ENCODE measurements around the gene AK9.

DNA sequence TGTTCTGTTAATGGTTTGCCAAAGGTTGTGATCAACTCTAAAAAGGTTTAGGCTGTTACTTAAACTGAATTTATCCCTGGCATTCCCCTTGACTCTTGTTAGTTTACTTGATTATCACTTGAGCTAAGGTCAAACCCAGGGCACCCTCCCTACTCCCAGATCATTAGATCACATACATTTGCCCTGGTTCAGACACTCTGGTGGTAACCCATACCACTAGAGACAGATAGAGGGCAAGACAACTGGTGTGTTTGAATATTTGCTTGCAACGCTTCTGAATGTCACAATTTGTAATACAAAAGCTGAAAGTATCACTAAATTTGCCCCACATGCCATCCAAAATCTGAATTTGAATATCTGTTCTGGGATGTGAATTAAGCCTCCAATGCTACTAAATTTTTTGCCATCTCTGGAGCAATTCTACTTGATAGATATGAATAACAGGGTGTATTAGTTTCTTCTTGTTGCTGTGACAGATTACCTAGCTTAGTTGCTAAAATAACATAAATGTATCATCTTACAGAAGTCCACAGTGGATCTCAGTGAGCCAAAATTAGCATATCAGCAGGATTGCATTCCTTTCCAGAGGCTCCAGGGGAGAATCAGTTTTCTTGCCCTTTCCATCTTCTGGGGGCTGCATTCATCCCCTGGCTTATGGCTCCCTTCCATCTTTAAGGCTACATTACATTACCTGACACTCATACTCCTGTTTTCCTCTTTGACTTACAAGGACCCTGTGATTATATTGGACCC is 45.4 kb upstream of the AK9 start:
- TF ChIP-seq, protein P1, sequence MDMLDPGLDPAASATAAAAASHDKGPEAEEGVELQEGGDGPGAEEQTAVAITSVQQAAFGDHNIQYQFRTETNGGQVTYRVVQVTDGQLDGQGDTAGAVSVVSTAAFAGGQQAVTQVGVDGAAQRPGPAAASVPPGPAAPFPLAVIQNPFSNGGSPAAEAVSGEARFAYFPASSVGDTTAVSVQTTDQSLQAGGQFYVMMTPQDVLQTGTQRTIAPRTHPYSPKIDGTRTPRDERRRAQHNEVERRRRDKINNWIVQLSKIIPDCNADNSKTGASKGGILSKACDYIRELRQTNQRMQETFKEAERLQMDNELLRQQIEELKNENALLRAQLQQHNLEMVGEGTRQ (IDR thresholded peaks at IDR 0.05; ENCODE audit: low read length), result no peak
- TF ChIP-seq POLR2AphosphoS5 (IDR thresholded peaks at IDR 0.05; ENCODE audit: low read depth, low read length) (no peak), SIN3A (conservative IDR thresholded peaks at IDR 0.05 in 1 of 2, IDR thresholded peaks at IDR 0.05 in 1 of 2; ENCODE audit: low read depth in 1 of 2, low read length in 2 of 2) (no peak), SP2 (IDR thresholded peaks at IDR 0.05; ENCODE audit: low read length) (no peak), POLR2A (IDR thresholded peaks at IDR 0.05; ENCODE audit: control extremely low read depth in 1 of 2, low read depth in 2 of 2, low read length in 2 of 2) (no peak), YY1 (IDR thresholded peaks at IDR 0.05; ENCODE audit: low read depth, low read length) (0 out of 2 replicates have a peak, but pooled peaks have one; percentile 13), TCF12 (IDR thresholded peaks at IDR 0.05; ENCODE audit: low read depth, low read length) (no peak), KDM4A (IDR thresholded peaks at IDR 0.05; ENCODE audit: low read depth, low read length, severe bottlenecking) (no peak), CHD1 (IDR thresholded peaks at IDR 0.05; ENCODE audit: low read depth, low read length) (no peak), CHD2 (IDR thresholded peaks at IDR 0.05; ENCODE audit: low read length) (no peak), HDAC6 (IDR thresholded peaks at IDR 0.05; ENCODE audit: low read depth, low read length) (no peak), JUN (IDR thresholded peaks at IDR 0.05; ENCODE audit: low read depth, low read length) (no peak)
- TF ChIP-seq, protein P2, sequence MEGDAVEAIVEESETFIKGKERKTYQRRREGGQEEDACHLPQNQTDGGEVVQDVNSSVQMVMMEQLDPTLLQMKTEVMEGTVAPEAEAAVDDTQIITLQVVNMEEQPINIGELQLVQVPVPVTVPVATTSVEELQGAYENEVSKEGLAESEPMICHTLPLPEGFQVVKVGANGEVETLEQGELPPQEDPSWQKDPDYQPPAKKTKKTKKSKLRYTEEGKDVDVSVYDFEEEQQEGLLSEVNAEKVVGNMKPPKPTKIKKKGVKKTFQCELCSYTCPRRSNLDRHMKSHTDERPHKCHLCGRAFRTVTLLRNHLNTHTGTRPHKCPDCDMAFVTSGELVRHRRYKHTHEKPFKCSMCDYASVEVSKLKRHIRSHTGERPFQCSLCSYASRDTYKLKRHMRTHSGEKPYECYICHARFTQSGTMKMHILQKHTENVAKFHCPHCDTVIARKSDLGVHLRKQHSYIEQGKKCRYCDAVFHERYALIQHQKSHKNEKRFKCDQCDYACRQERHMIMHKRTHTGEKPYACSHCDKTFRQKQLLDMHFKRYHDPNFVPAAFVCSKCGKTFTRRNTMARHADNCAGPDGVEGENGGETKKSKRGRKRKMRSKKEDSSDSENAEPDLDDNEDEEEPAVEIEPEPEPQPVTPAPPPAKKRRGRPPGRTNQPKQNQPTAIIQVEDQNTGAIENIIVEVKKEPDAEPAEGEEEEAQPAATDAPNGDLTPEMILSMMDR (IDR thresholded peaks at IDR 0.05; ENCODE audit: control extremely low read depth in 1 of 3, insufficient read depth in 1 of 3, low read depth in 1 of 3, low read length in 3 of 3), result no peak
